ENCODE measurements around the gene ADGRB3.

Gene ADGRB3

DNA sequence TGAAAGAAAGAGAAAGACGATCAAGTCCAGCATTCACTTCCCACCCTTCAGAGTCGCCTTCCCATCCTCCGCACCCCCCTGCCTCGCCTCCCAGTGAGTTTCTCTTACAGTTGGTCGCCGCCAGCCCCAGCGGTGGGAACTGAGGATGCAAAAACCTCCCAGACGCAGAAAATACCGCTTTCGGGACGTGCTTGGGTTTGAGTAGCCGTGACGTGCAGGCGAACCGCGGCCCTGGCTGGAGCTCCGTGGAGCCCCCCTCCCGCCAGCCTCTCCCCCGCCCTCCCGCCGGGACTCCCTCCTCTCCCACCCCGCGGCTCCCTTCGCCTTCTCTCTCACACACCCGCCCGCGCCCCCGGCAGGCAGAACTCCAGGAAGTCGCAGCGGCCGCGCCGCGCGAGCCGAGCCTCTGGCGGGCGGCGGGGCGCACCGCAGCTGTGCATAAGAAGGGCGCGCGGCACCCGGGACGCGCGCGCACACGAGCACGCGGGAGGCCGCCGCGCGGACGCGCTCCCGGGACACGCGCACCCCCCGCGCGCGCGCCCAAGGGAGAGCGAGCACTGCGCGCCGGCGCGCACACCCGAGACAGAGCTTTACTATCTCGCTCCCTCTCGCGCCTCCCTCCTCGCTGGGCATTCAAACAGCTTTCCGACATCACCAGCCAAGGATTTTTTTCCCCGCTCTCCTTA lies at the start of gene ADGRB3:
Gene ADGRB3, plus strand, starts transcription at position 557 of the 686 bp plus-strand sequence. CDS start 3,394 bp downstream, outside the sequence.
- DNase-seq (ENCODE audit: low spot score), result peak; percentile 73

DNA sequence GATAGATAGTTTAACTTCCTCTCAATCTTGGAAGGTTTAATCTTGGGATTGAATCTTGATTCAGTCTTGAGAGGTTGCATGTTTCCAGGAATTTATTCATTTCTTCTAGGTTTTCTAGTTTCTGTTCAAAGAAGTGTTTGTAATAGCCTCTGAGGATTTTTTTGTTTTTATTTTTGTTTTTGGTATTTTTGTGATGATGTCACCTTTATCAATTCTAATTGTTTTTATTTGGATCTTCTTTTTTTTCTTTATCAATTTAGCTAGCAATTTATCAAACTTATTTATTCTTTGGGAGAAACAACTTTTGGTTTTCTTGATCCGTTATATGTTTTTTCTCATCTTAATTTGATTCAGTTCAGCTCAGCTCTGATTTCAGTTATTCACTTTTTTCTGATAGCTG lies 41.5 kb upstream of the ADGRB3 start:
- DNase-seq (ENCODE audit: low spot score), result no peak

DNA sequence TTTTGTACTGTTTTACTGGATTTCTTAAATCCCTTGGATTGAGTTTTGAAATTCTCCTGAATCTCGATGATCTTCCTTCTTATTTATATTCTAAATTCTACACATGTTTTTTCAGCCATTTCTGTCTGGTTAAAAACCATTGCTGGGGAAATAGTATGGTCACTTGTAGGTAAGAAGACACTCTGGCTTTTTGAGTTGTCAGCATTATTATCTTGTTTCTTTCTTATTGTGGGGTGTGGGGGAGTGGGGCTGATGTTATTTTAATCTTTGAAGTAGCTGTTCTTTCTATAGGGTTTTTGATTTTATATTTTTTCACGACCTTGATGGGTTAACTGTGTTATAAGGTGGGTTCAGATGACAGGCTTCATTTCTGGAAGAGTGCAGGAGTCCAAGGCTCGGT lies 37.4 kb upstream of the ADGRB3 start:
- DNase-seq (ENCODE audit: low spot score), result no peak

GRCh38 chr6:68615938-68616337 lies 19.1 kb upstream of the ADGRB3 start:
- no peak for DNase-seq (ENCODE audit: low spot score)

GRCh38 chr6:68625998-68626397 lies 9.1 kb upstream of the ADGRB3 start:
- no peak for DNase-seq (ENCODE audit: low spot score)

DNA sequence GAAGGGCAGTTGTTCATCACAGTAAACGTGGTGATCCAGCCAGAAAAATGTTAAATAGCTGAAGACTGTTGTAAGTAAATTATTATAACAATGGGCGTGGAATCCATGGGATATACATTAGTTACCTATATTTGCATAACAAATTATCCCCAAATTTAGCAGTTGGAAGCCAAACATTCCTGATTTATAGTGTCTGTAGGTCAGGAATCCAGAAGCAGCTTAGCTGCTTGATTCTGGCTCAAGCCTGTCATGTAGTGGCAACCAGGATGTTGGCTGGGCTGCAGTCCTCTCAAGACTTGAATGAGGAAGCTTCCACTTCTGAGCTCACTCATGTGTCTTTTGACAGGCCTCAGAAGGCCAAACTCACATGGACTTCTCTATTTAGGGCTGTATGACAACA lies 6.9 kb upstream of the ADGRB3 start:
- DNase-seq (ENCODE audit: low spot score), result no peak

GRCh38 chr6:68632734-68633133 lies 2.3 kb upstream of the ADGRB3 start:
- no peak for DNase-seq (ENCODE audit: low spot score)

DNA sequence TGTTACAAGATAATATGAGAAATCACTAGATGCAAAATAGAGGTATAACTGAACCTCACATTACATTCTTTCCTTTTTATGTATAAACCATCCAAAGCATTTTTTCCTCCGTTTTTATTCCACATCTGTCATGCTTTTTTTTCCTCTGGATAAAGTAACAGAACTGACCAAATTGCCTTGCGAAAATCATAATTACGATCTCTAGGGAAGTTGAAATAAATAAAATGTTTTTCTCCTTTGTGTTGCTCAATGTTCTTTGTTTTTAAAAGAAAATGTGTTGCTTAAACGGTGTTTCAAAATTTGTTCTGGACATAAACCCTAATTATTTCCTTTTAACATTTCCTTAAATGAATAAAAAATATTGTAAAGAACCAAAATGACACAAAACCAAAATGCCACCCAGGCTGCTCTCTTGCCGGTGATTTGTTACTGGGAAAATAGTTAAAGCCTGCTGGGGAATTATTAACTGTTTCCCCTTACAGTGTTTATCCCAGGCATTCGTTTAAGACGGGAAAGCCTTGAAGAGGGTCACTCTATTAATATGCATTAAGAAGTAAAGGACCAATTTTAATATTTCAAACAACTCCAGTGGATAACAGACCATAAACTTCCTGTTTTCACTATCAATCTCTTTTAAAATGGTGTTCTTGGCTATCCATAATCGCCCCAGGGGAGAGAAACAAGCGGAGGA lies 1.7 kb upstream of the ADGRB3 start:
- no peak for DNase-seq (ENCODE audit: low spot score)

DNA sequence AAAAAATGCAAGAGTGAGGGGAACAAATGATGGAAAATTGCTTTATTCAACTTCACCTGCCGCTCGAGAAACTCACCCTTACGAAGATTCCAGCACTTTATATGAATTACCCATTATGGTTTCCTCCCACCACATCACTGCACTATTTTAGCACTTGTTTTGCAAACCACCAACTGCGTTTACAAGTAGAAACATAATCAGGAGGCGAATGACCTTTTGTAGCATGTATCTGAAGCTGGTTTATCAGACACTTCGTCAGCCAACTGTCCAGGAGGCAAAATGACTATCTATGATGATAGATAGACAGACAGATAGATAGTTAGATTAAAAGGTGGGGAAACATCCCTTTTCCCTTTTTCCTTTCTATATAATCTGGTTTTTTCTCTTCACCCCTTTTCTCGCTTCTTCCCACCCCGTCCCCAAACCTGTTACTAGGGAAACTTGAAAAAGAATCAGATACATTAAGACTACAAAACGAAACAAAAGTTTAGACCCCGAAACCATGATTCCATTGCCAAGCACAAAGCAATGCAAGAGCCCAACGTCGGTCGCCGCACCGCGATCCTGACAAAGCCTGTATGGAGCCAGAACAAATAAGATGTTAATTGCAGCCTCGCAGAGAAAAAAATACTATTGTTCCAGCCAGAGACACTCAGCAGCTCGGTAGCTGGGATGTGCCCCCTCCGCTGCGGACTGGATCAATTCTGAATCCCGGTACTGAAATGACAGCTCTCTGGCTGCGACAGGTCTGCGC lies 933 bp upstream of the ADGRB3 start:
- no peak for DNase-seq (ENCODE audit: low spot score)

GRCh38 chr6:68635412-68635705 lies 277 bp downstream of the ADGRB3 start:
- no peak for DNase-seq (ENCODE audit: low spot score)

DNA sequence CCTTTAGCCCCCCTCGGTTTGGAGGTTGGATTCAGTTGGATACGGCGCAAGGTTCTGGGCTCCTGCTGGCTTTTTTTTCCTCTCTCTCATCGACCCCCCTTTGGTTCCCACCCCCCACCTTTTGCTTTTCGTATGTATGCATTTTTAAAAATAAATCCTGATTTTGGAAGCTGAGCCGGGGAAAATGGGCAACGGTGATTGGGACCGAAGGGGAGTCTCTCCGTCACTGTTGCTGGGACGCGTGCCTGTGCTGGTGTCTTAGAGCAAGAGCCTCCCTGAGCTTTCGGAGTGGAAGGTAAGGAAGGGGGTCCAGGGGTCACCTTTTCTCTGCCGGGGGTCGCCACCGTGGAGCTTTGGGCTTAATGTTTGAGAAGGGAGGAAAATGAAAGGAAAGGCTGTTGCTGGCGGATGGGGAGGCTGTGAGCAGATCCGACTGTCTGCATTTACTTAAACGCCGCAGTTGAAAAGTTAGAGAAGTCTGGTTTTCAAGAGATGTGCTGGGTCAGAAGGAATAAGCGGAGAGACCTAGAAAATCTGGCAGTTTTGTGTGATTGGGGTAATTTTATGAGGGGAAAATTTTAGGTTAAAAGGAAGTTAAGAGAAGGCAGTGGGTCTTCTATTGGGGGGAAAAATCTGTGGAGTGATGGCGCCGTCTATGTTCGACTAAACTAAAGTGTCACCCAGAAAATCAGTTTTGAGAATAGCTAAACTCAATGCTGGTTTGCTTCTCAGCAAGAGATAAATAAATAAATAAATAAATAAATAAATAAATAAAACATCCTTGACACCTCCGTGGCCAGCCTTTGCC lies 828 bp downstream of the ADGRB3 start:
- DNase-seq (ENCODE audit: low spot score), result peak; percentile 22

DNA sequence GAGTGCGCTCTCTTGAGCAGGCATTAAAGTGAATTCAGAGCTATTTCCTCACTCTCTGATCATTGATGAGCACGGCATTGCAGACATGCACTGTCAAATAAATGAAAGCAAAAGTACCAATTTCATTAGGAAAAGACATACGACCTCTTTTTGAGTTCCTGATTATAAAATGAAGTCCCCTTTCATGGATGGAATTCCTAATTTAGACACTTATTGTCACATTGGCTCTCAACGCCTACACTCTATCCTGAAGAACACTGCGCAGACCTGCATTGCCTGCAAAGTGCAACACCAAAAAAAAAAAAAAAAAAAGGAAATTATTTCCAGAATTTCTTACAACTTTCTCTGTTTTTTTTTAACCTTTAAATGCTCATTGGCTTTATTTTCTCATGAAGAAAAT lies 1.6 kb downstream of the ADGRB3 start:
- DNase-seq (ENCODE audit: low spot score), result no peak

DNA sequence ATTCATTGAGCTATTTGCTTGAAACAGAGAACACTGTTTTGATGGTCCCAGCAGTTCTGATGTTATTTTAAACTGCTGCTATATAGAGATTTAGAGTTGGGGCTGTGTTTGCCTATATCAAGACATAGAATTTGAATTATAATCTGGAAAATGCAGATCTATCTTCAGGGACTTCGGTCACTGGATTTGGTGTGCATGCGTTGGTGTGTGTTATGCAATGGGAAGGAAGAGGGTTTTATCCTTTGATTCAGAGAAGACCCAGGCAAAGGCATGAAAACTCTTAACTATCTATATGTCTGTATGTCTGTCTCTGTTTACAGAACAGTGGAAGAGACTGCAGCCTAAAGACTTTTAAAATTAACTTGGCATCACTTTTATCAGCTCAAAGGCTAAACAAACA lies 2.0 kb downstream of the ADGRB3 start:
- no peak for DNase-seq (ENCODE audit: low spot score)

DNA sequence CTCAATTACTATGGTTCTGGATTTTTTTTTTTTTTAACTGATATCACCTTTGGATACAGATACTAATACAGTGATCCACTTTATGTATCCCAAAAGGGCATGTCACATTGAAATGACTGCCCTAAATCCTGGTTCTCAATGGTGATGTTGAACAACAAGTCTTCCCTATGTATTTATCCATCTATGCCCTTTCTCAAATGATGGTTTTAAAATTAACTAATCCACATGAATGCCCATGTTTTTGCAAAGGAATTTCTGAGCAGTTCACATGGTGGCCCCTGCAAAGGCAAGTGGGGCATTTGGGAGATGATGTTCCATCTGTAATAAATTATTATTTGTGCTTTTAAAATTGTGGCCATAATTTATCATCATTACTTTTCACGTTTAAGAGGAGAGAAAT lies 2.7 kb downstream of the ADGRB3 start:
- no peak for DNase-seq (ENCODE audit: low spot score)

- DNase-seq (ENCODE audit: low spot score), result peak; percentile 48
These were observed 3.3 kb downstream of the ADGRB3 start for GRCh38 chr6:68638230-68638900.

- no peak for DNase-seq (ENCODE audit: low spot score)
These were observed 4.1 kb downstream of the ADGRB3 start for GRCh38 chr6:68639211-68639610.

DNA sequence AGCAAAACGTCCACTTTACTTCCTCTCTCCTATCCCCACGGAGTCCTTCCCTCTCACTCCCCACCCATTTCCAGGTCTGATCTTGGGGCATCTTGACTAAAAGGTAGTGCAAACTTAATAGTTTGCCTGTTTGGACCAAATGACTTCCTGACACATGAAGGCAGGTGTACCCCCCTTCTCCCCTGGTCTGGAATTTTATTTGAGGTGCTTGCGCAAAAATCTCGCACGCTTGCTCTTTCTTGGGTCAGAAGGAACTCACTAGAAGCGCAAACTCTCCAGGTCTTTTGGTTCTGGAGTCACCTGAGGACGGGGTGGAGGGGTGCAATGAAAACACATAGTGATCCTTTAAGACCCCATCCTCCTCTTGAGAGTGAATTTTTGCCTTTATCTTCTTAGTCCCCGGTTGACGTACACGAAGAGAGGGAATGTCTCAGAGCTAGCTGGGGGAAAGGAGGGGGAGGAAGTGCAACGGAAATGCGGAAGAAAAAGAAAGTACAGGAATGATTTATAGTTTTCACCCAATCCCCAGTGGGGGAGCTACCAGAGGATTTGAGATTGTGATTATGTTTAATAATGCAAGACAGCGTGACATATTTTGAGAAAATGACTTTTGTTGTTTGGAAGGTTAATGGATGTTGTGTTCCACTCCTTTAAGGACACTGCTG lies 4.9 kb downstream of the ADGRB3 start:
- DNase-seq (ENCODE audit: low spot score), result no peak

DNA sequence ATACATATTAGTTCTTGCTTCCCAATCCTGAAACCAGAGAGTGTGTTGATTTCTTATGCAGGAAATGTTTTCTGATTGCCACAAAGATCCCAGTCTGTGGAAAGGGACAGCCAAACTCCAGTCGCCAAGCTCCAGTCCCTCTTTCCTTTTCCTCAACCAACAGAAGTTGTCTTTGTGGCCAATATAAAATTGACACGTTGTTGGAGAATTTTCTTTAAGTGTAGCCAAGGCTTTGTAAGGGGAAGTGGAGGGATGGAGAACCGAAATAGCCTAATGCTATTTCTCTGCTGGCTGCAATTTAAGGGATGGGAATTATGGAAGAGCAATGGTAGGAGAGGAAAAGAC lies 5.4 kb downstream of the ADGRB3 start:
- DNase-seq (ENCODE audit: low spot score), result no peak

GRCh38 chr6:68641172-68641571 lies 6.1 kb downstream of the ADGRB3 start:
- DNase-seq (ENCODE audit: low spot score), result no peak

GRCh38 chr6:68642081-68642480 lies 7.0 kb downstream of the ADGRB3 start:
- DNase-seq (ENCODE audit: low spot score), result no peak

GRCh38 chr6:68642977-68643376 lies 7.9 kb downstream of the ADGRB3 start:
- no peak for DNase-seq (ENCODE audit: low spot score)

DNA sequence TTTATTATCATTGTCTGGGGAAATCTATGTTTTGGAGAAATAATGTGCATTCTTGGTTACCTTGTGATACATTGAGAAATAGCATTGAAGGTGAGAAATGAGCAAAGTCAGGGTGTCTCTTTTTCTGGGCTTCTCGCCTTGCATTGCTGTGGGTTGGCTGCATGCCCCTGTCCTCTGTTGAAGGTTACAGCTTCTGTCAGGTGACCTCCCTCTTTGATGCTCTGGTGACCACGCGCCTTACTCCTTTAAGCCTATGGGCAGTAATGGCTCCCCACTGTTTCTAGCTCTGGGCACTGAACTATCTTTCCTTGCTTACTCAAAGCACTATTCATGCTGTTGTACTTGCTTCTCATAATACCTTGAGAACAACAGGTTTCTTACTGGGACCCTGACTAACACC lies 14.6 kb downstream of the ADGRB3 start:
- no peak for DNase-seq (ENCODE audit: low spot score)
